ENCODE measurements around the gene SIVA1.

Gene SIVA1

DNA sequence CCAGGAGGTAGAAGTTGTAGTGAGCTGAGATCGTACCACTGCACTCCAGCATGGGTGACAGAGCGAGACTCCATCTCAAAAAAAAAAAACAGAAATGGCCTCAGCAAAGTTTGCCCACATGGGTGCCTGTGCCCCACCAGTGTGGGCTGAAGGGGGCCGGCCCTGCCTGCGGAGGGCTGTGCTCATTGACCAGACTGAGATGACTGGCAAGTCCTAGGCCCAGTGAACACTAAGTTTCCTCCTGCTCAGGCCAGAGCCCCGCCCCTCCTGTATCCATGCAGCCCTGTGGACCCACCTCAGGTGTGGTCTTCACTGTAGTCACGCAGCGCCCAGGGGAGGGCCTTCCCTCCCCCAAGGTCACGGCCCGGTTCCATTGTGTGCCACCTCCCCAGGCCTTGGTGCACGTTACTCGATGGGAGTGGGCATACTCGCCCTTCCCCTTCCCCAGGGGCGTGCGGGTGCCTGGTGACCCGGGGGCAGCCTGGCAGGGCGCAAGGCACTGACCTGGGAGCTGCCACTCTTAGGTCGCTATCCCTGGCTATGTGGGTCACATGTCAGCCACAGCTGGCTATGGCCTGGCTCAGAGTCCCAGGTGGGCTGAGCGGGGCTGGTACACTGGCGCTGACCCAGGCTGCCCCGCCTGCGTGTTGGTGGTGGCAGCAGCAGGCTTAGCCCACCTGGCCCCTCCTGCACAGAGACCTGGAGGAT lies 47.5 kb upstream of the SIVA1 start:
- H3K4me2 ChIP-seq (ENCODE audit: low read depth, low read length, poor library complexity, severe bottlenecking): no peak overlapping the region
- H3K9me2 ChIP-seq (replicated peaks; ENCODE audit: insufficient read depth, low read length): no peaks in the 10 kb centered on the region
- H3K79me2 ChIP-seq (ENCODE audit: insufficient read depth, low read length): no peaks in the 10 kb centered on the region
- no peak overlapping the region for H3K4me3 ChIP-seq (ENCODE audit: insufficient read depth, low read length, poor library complexity, severe bottlenecking)
- no peaks in the 10 kb centered on the region for H3K9me3 ChIP-seq (ENCODE audit: insufficient read depth, low read length)
- H3K36me3 ChIP-seq (ENCODE audit: low read length): no peaks in the 10 kb centered on the region
- no peak overlapping the region for H2AFZ ChIP-seq (ENCODE audit: low read depth, low read length, severe bottlenecking)
- H3K27me3 ChIP-seq (ENCODE audit: low read length): no peaks in the 10 kb centered on the region
- no peak overlapping the region for H3K9ac ChIP-seq (ENCODE audit: low read length)
- no peaks in the 10 kb centered on the region for H3F3A ChIP-seq (ENCODE audit: insufficient read depth)
- no peaks in the 10 kb centered on the region for H4K20me1 ChIP-seq (ENCODE audit: low read depth, low read length)
- TF ChIP-seq CTCF (IDR thresholded peaks at IDR 0.05; ENCODE audit: insufficient read depth, low read length, poor library complexity, severe bottlenecking) (no peak), EZH2phosphoT487 (conservative IDR thresholded peaks at IDR 0.05; ENCODE audit: low read length) (no peak)
- H3K27ac ChIP-seq (ENCODE audit: low read depth, low read length): no peak overlapping the region

DNA sequence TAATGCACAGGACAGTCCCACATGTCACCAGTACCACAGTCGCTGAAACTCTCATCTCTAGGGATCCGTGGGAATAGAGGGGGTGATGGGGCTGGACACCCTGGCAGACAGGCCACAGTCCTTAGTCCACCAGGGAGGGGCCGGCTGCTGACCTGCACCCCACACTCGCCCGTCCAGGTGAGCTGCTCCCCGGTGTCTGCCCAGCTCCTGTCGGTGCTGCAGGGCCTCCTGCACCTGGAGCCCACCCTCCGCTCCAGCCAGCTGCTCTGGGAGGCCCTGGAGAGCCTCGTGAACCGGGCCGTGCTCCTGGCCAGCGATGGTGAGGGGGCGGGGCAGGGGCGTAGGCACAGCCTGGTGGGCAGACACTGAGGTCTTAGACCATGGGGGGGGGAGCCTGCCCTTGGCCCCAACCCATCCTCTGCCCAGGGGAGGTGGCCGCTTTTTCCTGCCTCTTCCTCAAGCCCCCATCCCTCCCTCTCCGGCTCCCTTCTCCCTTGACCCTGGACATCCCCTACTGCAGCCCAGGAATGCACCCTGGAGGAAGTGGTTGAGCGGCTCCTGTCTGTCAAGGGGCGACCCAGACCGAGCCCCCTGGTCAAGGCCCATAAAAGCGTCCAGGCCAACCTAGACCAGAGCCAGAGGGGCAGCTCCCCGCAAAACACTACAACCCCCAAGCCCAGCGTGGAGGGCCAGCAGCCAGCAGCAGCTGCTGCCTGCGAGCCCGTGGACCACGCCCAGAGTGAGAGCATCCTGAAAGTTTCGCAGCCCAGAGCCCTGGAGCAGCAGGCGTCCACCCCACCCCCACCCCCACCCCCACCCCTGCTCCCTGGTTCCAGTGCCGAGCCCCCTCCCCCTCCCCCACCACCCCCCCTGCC lies 46.0 kb upstream of the SIVA1 start:
- no peak for TF ChIP-seq EZH2phosphoT487 (conservative IDR thresholded peaks at IDR 0.05; ENCODE audit: low read length)
- TF ChIP-seq CTCF (IDR thresholded peaks at IDR 0.05; ENCODE audit: insufficient read depth, low read length, poor library complexity, severe bottlenecking): no peak
- Histone ChIP-seq H3K36me3 (ENCODE audit: low read length) (no peaks in the 10 kb centered on the region), H3K9me3 (ENCODE audit: insufficient read depth, low read length) (no peaks in the 10 kb centered on the region), H3K27me3 (ENCODE audit: low read length) (no peaks in the 10 kb centered on the region), H3K9me2 (replicated peaks; ENCODE audit: insufficient read depth, low read length) (no peaks in the 10 kb centered on the region), H3K27ac (ENCODE audit: low read depth, low read length) (no peak overlapping the region), H3K9ac (ENCODE audit: low read length) (no peak overlapping the region), H3K4me3 (ENCODE audit: insufficient read depth, low read length, poor library complexity, severe bottlenecking) (no peak overlapping the region), H4K20me1 (ENCODE audit: low read depth, low read length) (no peaks in the 10 kb centered on the region), H2AFZ (ENCODE audit: low read depth, low read length, severe bottlenecking) (no peak overlapping the region), H3K79me2 (ENCODE audit: insufficient read depth, low read length) (no peaks in the 10 kb centered on the region), H3F3A (ENCODE audit: insufficient read depth) (no peaks in the 10 kb centered on the region), H3K4me2 (ENCODE audit: low read depth, low read length, poor library complexity, severe bottlenecking) (no peak overlapping the region)

- TF ChIP-seq CTCF (IDR thresholded peaks at IDR 0.05; ENCODE audit: insufficient read depth, low read length, poor library complexity, severe bottlenecking): no peak
- no peak for TF ChIP-seq EZH2phosphoT487 (conservative IDR thresholded peaks at IDR 0.05; ENCODE audit: low read length)
- Histone ChIP-seq H3K27me3 (ENCODE audit: low read length) (no peaks in the 10 kb centered on the region), H3K27ac (ENCODE audit: low read depth, low read length) (no peak overlapping the region), H3K4me2 (ENCODE audit: low read depth, low read length, poor library complexity, severe bottlenecking) (no peak overlapping the region), H3K36me3 (ENCODE audit: low read length) (no peaks in the 10 kb centered on the region), H3K9me2 (replicated peaks; ENCODE audit: insufficient read depth, low read length) (no peaks in the 10 kb centered on the region), H3K9ac (ENCODE audit: low read length) (no peak overlapping the region), H4K20me1 (ENCODE audit: low read depth, low read length) (no peaks in the 10 kb centered on the region), H3K79me2 (ENCODE audit: insufficient read depth, low read length) (no peaks in the 10 kb centered on the region), H2AFZ (ENCODE audit: low read depth, low read length, severe bottlenecking) (no peak overlapping the region), H3K4me3 (ENCODE audit: insufficient read depth, low read length, poor library complexity, severe bottlenecking) (no peak overlapping the region), H3K9me3 (ENCODE audit: insufficient read depth, low read length) (no peaks in the 10 kb centered on the region), H3F3A (ENCODE audit: insufficient read depth) (no peaks in the 10 kb centered on the region)
Observed at GRCh38 chr14:104707608-104708595, 45.0 kb upstream of the SIVA1 start.

All from SU-DHL-6 (cell line).